OCI-LY7 (cell line): ENCODE data around the gene ACSL6.

Experiments used
- CTCF ChIP-seq: fragments of 200-600 bp; sonication (generic); conservative IDR thresholded peaks from 2 replicates; pipeline ENCODE4 v1.5.1; 2014; ENCODE audit warnings: mild to moderate bottlenecking, antibody characterized with exemption, low read length, moderate library complexity, mixed read lengths
- EZH2phosphoT487 ChIP-seq: fragments of 200-600 bp; sonication (generic); IDR thresholded peaks from 2 replicates; pipeline ENCODE4 v1.6.1; 2018; ENCODE audit warnings: low read depth, borderline replicate concordance, mild to moderate bottlenecking, mixed run types, antibody characterized with exemption, low read length, moderate library complexity, mixed read lengths

GRCh38 chr5:131990716-131991115 lies 20.7 kb downstream of the ACSL6 start:
- TF ChIP-seq CTCF (no peak), EZH2phosphoT487 (no peak)
